Measurements from ENCODE around the gene OMD. TPM values are rescaled to one million over a fixed set of nuclear protein-coding genes. Genes with fewer than 3 reads are reported as not detected.

The OMD gene
- total RNA-seq, 1 donor from 2014 or later, result not detected

- no peaks in the 10 kb centered on the region for H3K36me3 Mint-ChIP-seq
- no peaks in the 10 kb centered on the region for H3K27me3 Mint-ChIP-seq
- H3K9me3 Mint-ChIP-seq, result no peaks in the 10 kb centered on the region
- no peak overlapping the region for H3K4me3 Mint-ChIP-seq
- DNase-seq (ENCODE audit: extremely low spot score, unreplicated experiment), result no peak
- H3K4me1 Mint-ChIP-seq (ENCODE audit: unreplicated experiment), result no peaks in the 10 kb centered on the region
- H3K27ac Mint-ChIP-seq, result no peak overlapping the region
- TF ChIP-seq, protein P1, sequence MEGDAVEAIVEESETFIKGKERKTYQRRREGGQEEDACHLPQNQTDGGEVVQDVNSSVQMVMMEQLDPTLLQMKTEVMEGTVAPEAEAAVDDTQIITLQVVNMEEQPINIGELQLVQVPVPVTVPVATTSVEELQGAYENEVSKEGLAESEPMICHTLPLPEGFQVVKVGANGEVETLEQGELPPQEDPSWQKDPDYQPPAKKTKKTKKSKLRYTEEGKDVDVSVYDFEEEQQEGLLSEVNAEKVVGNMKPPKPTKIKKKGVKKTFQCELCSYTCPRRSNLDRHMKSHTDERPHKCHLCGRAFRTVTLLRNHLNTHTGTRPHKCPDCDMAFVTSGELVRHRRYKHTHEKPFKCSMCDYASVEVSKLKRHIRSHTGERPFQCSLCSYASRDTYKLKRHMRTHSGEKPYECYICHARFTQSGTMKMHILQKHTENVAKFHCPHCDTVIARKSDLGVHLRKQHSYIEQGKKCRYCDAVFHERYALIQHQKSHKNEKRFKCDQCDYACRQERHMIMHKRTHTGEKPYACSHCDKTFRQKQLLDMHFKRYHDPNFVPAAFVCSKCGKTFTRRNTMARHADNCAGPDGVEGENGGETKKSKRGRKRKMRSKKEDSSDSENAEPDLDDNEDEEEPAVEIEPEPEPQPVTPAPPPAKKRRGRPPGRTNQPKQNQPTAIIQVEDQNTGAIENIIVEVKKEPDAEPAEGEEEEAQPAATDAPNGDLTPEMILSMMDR (conservative IDR thresholded peaks at IDR 0.05), result no peak
These were observed 15.9 kb upstream of the OMD start for GRCh38 chr9:92439921-92440750.

DNA sequence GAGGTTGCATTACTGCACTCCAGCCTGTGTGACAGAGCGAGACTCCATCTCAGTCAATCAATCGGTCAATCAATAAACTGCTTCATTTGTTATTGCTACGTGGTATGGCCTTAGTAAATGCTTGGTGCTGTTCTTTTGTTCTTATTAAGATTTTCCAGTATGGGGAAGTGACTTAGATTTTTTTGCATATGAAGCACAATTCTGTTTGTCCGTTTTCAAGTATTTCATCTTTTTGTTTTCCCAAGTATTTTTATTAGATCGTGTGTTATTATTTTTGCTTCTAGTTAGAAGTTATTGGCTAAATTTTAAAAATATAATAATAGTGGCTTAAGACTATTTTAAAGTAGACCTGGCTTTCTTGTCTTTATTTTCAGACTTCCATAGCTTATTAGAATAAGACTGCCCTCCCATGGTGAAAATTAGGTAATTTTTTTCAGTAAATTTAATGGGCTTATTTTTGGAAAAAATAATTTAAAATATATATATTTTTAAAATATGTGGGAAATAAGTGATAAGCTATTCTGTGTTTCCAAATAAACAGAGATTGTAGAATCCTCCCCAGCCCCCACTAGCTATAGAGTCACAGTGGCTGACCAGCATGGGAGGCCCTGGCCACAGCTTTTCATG, 14.7 kb upstream of the OMD start:
- no peak for DNase-seq (ENCODE audit: extremely low spot score, unreplicated experiment)
- Mint-ChIP-seq H3K9me3 (no peaks in the 10 kb centered on the region), H3K27ac (no peak overlapping the region), H3K36me3 (no peaks in the 10 kb centered on the region), H3K27me3 (no peaks in the 10 kb centered on the region), H3K4me1 (ENCODE audit: unreplicated experiment) (no peaks in the 10 kb centered on the region), H3K4me3 (no peak overlapping the region)
- TF ChIP-seq, protein P1 (conservative IDR thresholded peaks at IDR 0.05), result peak; percentile 65

- Mint-ChIP-seq H3K27ac (no peak overlapping the region), H3K4me1 (ENCODE audit: unreplicated experiment) (no peaks in the 10 kb centered on the region), H3K27me3 (no peaks in the 10 kb centered on the region), H3K36me3 (no peaks in the 10 kb centered on the region), H3K4me3 (no peak overlapping the region), H3K9me3 (no peaks in the 10 kb centered on the region)
- TF ChIP-seq, protein P1 (conservative IDR thresholded peaks at IDR 0.05), result no peak
- no peak for DNase-seq (ENCODE audit: extremely low spot score, unreplicated experiment)
These were observed 11.0 kb upstream of the OMD start for GRCh38 chr9:92435263-92435662.

GRCh38 chr9:92432972-92433548, 8.8 kb upstream of the OMD start:
- TF ChIP-seq, protein P1 (conservative IDR thresholded peaks at IDR 0.05), result no peak
- H3K4me3 Mint-ChIP-seq, result no peak overlapping the region
- no peak for DNase-seq (ENCODE audit: extremely low spot score, unreplicated experiment)
- no peak overlapping the region for H3K27ac Mint-ChIP-seq
- no peaks in the 10 kb centered on the region for H3K36me3 Mint-ChIP-seq
- no peaks in the 10 kb centered on the region for H3K27me3 Mint-ChIP-seq
- H3K4me1 Mint-ChIP-seq (ENCODE audit: unreplicated experiment), result no peaks in the 10 kb centered on the region
- H3K9me3 Mint-ChIP-seq, result no peaks in the 10 kb centered on the region

DNA sequence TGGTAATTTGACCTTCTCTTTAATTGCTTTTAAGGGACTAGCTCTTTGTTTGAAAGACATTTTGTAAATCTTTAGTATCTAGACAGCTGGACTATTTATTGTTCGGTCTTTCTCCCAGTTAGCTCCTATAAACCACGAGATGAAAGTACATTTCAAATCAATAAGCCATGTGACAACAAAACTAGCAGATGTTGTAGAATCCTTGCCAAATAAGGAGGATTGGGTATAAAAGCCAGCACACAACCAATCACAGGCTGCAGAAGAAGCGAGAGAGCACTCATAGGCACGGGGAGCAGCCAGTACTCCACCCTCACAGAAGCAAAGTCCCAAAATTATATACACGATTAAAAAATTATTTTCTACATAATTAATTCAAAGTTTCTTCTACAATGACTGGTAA, 8.1 kb upstream of the OMD start:
- Mint-ChIP-seq H3K4me3 (no peak overlapping the region), H3K27me3 (no peaks in the 10 kb centered on the region), H3K27ac (no peak overlapping the region), H3K9me3 (no peaks in the 10 kb centered on the region), H3K4me1 (ENCODE audit: unreplicated experiment) (no peaks in the 10 kb centered on the region), H3K36me3 (no peaks in the 10 kb centered on the region)
- no peak for DNase-seq (ENCODE audit: extremely low spot score, unreplicated experiment)
- TF ChIP-seq, protein P1 (conservative IDR thresholded peaks at IDR 0.05), result no peak

Measured in type B pancreatic cell (in vitro differentiated cells).